NCI-H748 (cell line): ENCODE data around the gene PRKAR1B.

Source experiments
- DNase-seq: peaks from one replicate; lab custom pipeline; 2025; ENCODE audit not compliant: unreplicated experiment; lab: John Stamatoyannopoulos, UW

Gene PRKAR1B

GRCh38 chr7:607938-608337 lies 119.1 kb downstream of the PRKAR1B start:
- no peak for DNase-seq

- DNase-seq = no peak
Observed at GRCh38 chr7:605661-606450, 121.2 kb downstream of the PRKAR1B start.

- DNase-seq = no peak
Observed at GRCh38 chr7:604884-605531, 122.1 kb downstream of the PRKAR1B start.

GRCh38 chr7:604001-604883 lies 122.8 kb downstream of the PRKAR1B start:
- DNase-seq = no peak

DNA sequence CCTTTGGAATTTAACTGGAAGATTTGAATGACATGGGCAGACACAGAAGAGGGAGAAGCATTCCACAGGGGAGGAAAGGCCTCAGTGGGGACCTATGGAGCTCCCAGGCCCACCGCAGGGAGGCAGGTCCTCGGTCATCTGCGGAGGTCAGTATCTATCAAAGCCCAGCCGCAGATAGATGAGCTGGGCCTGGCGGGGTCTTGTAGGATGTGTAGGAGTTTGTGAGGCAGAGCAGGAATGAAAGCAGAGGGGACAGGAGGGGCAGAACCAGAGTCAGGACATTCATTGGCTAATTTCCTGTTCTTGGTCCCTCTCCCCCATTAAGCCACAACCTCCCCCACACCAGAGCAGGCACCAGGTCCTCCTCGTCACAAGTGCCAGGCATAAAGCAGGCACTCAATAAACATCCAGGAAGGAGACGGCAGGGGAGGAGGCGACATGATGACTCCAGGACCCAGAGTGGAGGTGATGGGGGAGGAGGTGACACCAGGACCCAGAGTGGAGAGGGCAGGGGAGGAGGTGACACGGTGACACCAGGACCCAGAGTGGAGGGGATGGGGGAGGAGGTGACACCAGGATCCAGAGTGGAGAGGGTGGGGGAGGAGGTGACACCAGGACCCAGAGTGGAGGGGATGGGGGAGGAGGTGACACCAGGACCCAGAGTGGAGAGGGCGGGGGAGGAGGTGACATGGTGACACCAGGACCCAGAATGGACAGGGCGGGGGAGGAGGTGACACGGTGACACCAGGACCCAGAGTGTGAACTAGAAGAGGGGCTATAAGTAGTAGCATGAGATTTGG lies 123.7 kb downstream of the PRKAR1B start:
- no peak for DNase-seq

DNA sequence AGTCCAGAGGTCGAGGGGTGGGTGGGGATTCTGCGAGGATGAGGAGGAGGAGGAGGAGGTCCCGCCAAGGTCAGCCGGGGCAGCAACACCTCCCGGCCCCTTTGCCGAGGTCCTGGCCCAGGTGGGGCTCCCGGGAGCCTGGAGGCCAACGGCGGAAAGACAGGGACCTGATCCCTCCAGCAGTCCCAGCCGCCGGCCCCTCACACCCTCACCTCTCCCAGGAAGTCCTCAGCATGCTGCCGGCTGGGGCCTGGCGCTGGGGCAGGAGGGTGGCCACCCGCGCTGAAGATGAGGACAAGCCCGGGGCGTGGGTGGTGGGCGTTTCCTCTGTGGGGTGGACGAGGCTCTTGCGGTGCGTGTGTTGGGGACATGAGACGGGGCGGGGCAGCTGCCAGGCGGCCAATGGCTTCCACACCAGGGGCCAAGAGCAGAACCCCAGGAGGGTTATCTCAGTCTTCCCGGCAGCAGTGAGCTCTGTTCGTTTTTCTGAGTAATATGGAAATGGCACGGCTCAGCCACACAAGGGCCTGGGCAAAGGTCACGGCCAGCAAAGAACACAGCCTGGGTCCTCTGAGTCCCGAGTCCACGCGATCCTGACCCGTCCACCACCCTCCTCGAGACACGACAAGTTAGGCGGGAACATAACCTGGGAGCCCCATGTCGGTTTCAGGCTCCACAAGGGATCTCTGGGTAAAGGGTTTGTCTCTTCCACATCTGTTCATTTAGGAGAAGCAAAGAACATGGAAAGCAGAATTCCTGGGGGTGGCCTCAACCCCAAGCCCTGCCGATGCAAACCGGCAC lies 124.5 kb downstream of the PRKAR1B start:
- no peak for DNase-seq

- no peak for DNase-seq
Observed at GRCh38 chr7:601595-602340, 125.3 kb downstream of the PRKAR1B start.

DNA sequence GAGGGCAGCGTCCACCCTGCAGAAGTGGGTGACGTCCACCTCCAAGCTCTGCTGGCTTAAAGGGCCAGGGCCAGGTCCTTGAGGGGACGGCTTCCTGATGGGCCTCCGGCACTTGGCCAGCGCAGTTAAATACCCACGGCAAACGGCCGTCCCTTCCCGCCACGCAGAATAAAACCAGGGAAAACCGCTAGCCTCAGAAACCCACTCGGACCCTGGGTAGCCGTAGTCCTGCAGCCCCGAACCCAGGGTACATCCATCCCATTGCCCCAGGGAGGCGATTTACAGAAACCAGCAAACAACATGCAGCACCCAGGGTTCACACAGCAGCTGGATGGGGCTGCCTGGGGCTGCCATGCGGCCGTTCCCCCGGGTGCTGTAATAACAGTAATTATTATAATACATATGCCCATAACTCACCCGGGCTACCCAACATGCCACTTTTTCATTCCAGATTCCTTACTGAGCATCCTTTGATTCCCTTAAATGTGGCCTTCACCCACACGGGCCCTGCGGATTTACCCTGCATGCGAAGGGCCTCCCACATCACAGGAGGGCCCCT lies 126.0 kb downstream of the PRKAR1B start:
- no peak for DNase-seq

DNA sequence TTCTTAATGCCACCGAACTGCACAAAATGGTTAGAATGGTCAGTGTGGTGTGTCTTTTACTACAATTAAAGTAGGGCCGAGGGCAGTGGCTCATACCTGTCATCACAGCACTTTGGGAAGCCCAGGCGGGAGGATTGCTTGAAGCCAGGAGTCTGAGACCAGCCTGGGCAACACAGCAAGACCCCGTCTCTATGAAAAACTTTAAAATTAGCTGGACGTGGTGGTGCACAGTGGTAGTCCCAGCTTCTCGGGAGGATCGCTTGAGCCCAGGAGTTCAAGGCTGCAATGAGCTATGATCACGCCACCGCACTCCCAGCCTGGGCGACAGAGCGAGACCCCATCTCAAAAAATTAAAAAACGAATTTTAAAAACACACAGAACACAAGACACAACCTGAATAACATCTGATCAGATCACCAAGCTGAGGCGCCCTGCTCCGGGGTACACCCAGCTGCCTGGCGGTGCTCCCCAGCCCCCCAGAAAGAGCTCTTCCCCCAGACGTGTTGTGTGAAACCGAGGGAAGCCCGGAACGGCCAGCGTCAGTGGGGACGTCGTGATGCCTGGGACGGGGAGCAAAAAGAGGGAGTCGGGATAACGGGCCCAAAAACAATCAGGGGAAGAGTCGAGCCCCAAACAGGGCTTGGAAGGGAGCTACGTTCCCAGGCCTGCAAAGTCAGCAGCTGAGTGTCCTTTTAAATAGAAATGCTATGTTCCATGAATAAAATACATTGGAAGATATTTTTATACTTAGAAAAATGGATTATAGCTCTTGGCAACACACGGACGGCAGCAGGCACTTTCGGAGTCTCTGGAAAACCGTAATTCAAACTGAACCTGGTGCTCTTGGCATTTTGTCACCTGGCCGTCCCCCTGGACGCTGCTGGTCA lies 126.7 kb downstream of the PRKAR1B start:
- no peak for DNase-seq

DNA sequence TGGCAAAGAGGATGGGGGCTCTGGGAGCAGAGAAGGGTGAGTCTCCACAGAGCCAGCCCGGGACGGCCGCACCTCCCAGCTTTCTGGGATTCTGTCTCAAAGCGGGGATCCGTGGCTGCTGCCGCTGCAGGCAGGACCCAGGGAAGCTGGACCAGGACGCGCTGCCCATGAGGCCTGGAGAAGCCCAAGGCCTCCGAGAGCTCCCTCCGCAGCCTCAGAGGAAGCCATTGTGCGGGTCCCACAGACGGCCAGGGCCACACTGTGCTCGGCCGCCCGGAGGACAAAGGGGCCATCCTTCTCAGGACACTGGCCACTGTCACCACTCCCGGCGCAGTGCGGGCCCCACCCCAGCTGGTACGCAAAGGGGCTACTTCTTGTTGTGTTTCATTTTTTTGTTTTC lies 128.2 kb downstream of the PRKAR1B start:
- no peak for DNase-seq

- DNase-seq = no peak
Observed at GRCh38 chr7:597348-598178, 129.5 kb downstream of the PRKAR1B start.

DNA sequence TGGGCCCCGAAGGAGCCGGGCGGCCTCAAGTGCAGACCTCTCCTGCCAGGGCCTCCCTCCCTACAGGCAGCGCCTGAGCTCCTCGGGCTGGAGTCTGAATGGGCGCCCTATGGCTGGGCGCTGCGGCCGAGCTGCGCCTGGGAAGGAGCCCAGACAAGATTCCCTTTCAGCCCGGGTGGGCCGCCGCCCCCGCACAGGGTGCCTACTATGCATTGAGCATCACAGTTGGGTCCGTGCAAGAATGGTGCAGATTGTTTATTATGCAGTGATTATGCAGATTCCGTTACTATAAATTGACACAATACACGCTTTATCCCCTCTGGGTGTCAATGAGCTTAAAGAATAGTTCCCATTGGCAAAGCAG lies 130.3 kb downstream of the PRKAR1B start:
- DNase-seq = no peak

- DNase-seq = no peak
Observed at GRCh38 chr7:596071-596818, 130.8 kb downstream of the PRKAR1B start.

DNA sequence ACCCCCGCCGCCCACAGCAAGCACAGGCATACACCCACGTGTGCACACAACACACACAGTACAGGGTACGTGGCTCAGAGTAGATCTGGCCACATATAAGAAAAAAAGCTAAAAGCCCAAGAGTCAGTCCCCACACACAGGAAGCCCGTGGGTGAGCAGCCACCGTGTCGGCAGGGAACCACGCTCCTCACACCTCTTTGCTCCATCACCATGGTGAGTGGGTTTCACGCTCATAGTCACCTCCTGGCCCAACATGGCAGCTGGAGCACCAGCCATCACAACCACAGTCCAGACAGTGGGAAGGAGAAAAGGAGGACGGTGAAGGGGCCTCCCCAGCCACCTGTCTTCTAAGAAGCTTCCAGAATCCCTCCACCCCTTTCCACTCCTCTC lies 131.5 kb downstream of the PRKAR1B start:
- DNase-seq = no peak

DNA sequence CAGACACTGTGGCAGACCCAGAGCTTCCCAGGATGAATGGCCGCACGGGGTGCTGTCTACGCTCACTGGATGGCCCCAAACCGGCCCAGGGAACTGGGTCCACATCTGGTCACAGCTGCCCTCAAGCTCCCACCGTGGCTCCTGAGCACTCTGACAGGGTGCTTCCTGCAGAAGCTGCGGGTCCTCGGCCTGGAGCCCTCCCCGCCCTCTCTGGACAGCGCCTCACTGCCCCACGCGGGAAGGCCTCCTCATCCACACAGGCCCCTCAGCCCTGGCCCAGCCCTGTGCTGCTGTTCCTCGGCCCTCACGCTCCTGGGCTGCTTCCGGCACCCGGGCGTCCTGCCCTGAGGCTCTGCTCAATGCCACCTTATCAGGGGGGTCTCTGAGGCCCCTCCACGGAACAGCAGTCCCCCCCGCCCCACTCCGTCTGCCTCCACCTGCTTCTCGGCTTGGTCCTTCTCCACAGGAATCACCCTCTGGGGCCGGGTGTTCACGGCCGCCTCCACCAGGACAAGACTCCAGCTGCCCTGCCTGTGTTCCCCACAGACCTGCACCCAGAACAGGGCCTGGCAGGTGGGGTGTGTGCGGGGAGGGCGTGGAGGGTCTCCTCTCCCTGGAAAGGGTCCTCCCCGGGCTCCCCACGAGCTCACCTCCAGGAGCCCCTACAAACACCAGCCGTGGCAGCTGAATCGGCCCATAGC lies 132.0 kb downstream of the PRKAR1B start:
- no peak for DNase-seq
